Thoracic aorta (tissue), 2 donors: ENCODE results near the gene NDUFA8. TPM values are rescaled to one million over a fixed set of nuclear protein-coding genes. Genes with fewer than 3 reads are reported as not detected.

ENCODE experiments used
- ATAC-seq: fragments of 150-250 bp; one replicate; pipeline ENCODE4 v1.8.0; 2017; ENCODE audit warnings: low read depth; ENCODE audit not compliant: insufficient number of reproducible peaks, low FRiP score
- DNase-seq: peaks from one replicate; pipeline ENCODE4 v3.0.0-alpha.2; 2020; ENCODE audit warnings: low spot score
- H3K27ac ChIP-seq, 2 donors: fragments of 200-600 bp; sonication (generic); 1 replicate in 1 of 2; 2 replicates in 1 of 2; pipeline ENCODE4 v1.5.1; 2016; ENCODE audit warnings: mild to moderate bottlenecking in 2 of 2, moderate library complexity in 2 of 2
- H3K27me3 ChIP-seq: fragments of 200-600 bp; sonication (generic); replicated peaks from 2 replicates; pipeline ENCODE4 v1.6.0; 2016; ENCODE audit warnings: mild to moderate bottlenecking; ENCODE audit not compliant: insufficient read depth
- H3K36me3 ChIP-seq: fragments of 200-600 bp; sonication (generic); one replicate; pipeline ENCODE4 v1.5.1; 2016
- H3K4me1 ChIP-seq, 2 donors: fragments of 200-600 bp; sonication (generic); 1 replicate in 1 of 2; 2 replicates in 1 of 2; pipeline versions ENCODE4 v1.5.1 to v1.6.0; 2016; ENCODE audit warnings: low read depth in 2 of 2, mild to moderate bottlenecking in 1 of 2; ENCODE audit not compliant: control insufficient read depth in 1 of 2
- H3K4me3 ChIP-seq: fragments of 200-600 bp; sonication (generic); 2 replicates; pipeline ENCODE4 v1.5.1; 2016; ENCODE audit warnings: mild to moderate bottlenecking
- H3K9me3 ChIP-seq: fragments of 200-600 bp; sonication (generic); 2 replicates; pipeline ENCODE4 v1.5.1; 2016
- CTCF ChIP-seq: fragments of 200-600 bp; sonication (generic); IDR thresholded peaks from one replicate; pipeline ENCODE4 v1.5.1; 2019; ENCODE audit warnings: antibody characterized with exemption
- total RNA-seq, 2 donors: library from RNA; depleted of rRNA; stranded (reverse); fragments of >200 nt; gene quantifications; one replicate each; pipeline versions ENCODE4 v1.1.0 to v1.2.3, GENCODE V29; 2016

The NDUFA8 gene
- total RNA-seq, 2 donors from 2014 or later = 14.6 to 19.3 TPM

- H3K4me3 ChIP-seq = no peak overlapping the region
- peaks cover 8 to 12% of the 10 kb centered on the region in 2 donors for H3K4me1 ChIP-seq
- DNase-seq (no peak), ATAC-seq (no peak)
- TF ChIP-seq CTCF = no peak
- H3K9me3 ChIP-seq = no peaks in the 10 kb centered on the region
- H3K36me3 ChIP-seq = no peaks in the 10 kb centered on the region
- no peaks in the 10 kb centered on the region for H3K27me3 ChIP-seq
- no peak overlapping the region for H3K27ac ChIP-seq
These were observed 2.8 kb upstream of the NDUFA8 start for GRCh38 chr9:122162415-122162814.

- Histone ChIP-seq H3K27ac (peak overlapping the region in 1 of 2 donors; percentile 49), H3K9me3 (no peaks in the 10 kb centered on the region), H3K27me3 (no peaks in the 10 kb centered on the region), H3K4me3 (peak overlapping the region; percentile 88), H3K36me3 (no peaks in the 10 kb centered on the region), H3K4me1 (peaks cover 8 to 12% of the 10 kb centered on the region in 2 donors)
- no peak for DNase-seq
- ATAC-seq = no peak
- TF ChIP-seq CTCF = no peak
These were observed 307 bp upstream of the NDUFA8 start for GRCh38 chr9:122159925-122160246.

GRCh38 chr9:122158202-122158601 is 1.4 kb downstream of the NDUFA8 start:
- DNase-seq (no peak), ATAC-seq (no peak)
- no peak overlapping the region for H3K27ac ChIP-seq
- H3K27me3 ChIP-seq = no peaks in the 10 kb centered on the region
- no peak overlapping the region for H3K4me3 ChIP-seq
- no peaks in the 10 kb centered on the region for H3K9me3 ChIP-seq
- peak; percentile 15 for TF ChIP-seq CTCF
- H3K36me3 ChIP-seq = no peaks in the 10 kb centered on the region
- H3K4me1 ChIP-seq = peaks cover 10 to 12% of the 10 kb centered on the region in 2 donors

GRCh38 chr9:122155796-122156195 is 3.8 kb downstream of the NDUFA8 start:
- Histone ChIP-seq H3K4me1 (peaks cover 10 to 12% of the 10 kb centered on the region in 2 donors), H3K27ac (no peak overlapping the region)

GRCh38 chr9:122151267-122151828 is 8.2 kb downstream of the NDUFA8 start:
- Histone ChIP-seq H3K9me3 (no peaks in the 10 kb centered on the region), H3K27me3 (no peaks in the 10 kb centered on the region), H3K4me3 (no peak overlapping the region), H3K27ac (no peak overlapping the region), H3K4me1 (peaks cover 0 to 3% of the 10 kb centered on the region in 2 donors), H3K36me3 (peaks cover 10% of the 10 kb centered on the region)
- DNase-seq = no peak
- no peak for TF ChIP-seq CTCF
- no peak for ATAC-seq

More at GRCh38 chr9:122155796-122156195, 3.8 kb downstream of the NDUFA8 start:
- Histone ChIP-seq H3K27me3 (no peaks in the 10 kb centered on the region), H3K36me3 (peaks cover 3% of the 10 kb centered on the region), H3K9me3 (no peaks in the 10 kb centered on the region), H3K4me3 (no peak overlapping the region)
- DNase-seq = no peak
- ATAC-seq = no peak
- TF ChIP-seq CTCF = no peak
